SKM-1 (cell line): ENCODE results near the gene ASPHD1.
"Not testable (repeated sequence)": the region's sequence is repeated elsewhere in the genome, so short reads cannot be mapped to it uniquely, and the experiment has no call there.

Experiments used
- DNase-seq: peaks from one replicate; lab custom pipeline; 2025; ENCODE audit not compliant: unreplicated experiment; lab: John Stamatoyannopoulos, UW

The ASPHD1 gene

DNA sequence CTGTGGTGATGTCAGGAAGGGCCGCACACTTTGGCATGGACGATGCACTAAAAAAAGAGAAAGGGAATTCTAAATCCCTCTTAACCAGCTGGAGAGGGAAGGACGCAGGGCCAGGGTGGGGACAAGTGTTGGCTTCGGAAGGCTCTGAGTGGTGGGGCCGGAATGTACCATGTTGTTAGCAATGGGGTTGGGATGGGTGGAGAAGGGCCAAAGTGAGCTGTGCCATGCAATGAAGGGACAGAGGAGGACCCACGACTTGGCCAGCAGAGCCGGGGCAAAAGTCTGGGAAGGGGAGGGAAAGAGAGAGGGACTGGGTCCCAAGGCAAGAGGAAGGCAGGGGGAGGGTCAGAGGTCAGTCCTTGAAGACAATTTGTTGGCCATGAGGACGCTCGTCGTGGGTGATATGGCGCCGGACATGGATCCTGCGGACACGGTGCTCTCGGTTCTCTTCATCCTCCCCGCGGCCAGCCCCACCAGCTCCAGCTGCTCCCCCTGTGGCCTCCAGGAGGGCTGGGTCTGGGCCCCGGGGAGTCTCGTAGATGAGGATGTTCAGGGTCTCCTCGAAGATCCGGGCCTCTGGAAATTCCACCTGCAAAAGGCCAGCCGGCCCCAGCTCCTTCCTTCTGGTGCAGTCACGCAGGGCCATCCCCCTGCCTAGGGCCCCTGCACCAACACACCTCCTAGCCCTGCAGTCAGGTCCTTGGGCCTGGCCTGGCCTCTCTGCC, 6.4 kb downstream of the ASPHD1 start:
- no peak for DNase-seq

DNA sequence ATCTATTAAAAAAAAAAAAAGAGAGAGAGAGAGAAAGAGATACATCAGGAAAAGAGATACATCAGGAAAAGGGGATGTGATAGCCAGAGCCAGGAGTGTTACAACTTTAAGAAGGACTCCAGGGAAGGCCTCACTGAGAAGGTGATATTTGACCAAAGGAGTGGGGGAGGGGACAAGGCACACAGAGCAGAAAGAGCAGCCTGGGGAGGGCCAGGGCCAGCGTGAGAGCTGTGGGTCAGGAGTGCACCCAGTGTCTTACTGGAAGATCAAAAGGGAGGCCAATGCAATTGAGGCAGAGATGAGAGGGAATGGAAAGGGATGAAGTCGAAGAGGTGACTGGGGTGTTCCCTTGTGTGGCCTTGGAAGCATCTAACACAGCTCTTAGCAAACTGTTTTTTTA, 7.7 kb downstream of the ASPHD1 start:
- DNase-seq = no peak

DNA sequence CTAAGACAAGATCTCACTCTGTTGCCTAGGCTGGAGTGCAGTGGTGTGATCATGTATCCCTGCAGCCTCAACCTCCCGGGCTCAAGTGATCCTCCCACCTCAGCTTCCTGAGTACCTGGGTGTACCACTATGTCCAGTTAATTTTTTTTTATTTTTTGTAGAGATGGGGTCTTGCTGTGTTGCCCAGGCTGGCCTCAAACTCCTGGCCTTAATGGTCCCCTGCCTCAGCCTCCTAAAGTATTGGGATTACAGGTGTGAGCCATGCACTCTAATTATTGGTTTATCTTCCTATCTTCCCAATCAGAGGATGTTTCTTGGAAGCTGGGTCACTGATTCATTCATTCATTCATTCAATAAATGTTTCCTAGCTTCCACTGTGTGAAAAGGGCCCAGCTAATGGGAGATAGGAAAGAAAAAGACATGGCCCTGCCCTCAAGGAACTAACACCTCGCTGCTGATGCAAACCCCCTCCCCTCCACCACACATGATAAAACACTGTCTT, 8.5 kb downstream of the ASPHD1 start:
- no peak for DNase-seq

DNA sequence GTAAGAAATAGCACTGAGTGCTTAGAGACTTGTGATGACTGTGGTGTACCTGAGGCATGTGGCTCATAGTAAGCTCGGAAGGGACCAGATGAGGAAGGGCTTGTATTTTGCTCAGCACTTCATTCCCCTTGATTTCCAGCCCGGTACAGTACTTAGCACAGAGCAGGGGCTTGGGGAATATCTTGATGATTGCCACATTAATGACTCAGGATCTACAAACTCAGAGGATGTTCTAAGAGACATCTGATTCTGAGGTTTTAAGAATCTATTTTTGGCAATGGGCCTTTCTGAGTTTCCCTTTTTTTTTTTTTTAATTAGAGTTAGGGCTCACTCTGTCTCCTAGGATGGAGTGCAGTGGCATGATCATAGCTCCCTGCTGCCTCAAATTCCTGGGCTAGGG, 9.1 kb downstream of the ASPHD1 start:
- no peak for DNase-seq

DNA sequence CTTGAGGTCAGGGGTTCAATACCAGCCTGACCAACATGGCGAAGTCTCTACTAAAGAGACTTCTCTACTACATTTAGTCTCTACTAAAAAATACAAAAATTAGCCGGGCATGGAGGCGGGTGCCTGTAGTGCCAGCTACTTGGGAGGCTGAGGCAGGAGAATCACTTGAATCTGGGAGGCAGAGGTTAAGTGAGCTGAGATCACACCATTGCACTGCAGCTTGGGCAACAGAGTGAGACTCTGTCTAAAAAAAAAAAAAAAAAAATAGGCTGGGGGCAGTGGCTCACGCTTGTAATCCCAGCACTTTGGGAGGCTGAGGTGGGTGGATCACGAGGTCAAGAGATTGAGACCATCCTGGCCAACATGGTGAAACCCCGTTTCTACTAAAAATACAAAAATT, 9.6 kb downstream of the ASPHD1 start:
- DNase-seq = not testable (repeated sequence)

DNA sequence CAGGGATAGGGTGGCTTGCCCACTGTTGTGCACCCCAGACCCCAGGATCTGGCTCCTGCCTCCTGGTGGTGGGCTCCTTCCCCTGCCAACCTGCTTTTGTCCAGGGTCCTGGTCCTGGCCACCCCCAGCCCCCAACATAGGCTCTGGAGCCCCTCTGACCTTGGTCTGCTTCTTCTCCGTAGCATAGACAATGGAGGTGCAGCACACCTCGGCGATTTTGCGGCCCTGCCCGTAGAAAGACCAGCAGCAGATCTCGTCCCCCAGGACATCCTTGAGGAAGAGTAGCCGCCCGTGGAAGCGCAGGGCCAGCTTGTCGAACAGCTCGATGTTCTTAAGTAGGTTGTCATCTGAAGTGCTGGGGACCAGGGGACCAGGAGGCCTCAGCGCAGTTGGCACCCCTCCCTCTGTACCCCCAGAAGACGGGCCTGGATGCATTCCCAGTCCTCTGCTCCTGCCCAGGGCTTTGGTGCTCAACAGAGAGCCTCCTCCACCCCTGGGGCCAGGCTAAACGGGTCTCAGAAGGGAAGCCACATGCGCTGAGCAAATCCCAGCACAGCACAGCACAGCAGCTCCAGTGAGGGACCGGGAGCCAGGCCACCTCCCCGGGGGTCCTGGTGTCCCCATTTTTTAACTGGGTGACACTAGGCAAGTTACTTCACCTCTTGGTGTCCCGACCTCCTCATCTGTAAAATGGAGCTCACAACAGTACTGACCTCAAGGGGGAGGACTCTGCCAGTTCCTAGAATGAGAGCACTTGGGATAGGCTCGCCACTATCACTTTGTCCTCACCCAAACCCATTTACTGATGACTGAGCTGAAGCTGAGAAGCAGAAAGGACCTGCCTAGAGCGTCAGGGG, 10.8 kb downstream of the ASPHD1 start:
- DNase-seq = no peak

DNA sequence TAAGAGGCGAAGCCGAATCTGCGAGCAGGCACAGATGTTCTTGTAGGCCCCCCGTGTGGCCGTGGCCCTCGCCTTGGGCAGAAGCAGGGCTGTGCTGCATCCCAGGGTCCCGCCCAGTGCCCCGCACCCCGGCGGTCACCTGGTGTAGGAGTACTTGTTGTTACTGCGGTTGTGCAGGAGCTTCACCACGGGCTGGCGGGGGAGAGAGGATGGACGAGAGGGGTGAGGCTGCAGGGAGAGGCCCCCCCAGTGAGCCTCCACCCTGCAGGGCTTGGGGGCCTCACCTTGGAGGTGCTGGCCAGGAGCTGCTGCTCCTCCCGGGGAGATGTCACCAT, 11.4 kb downstream of the ASPHD1 start:
- no peak for DNase-seq

DNA sequence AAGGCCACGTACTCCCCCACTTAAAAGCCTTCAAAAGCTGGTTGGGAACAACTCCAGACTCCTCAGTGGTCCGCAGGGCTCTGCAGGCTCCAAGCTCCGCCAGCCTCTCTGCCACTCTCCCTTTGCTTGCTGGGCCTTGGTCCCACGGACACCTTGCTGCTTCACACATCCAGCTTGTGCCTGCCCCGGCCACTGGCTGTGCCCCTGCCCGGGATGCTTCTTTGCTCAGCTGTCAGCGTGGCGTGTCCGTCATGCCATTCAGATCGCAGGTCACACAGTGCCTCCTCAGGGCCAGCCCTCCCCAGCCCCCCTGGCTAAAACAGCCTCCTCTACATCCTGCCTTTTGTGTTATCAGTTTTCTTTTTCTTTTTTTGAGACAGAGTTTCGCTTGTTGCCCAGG, 11.8 kb downstream of the ASPHD1 start:
- no peak for DNase-seq

DNA sequence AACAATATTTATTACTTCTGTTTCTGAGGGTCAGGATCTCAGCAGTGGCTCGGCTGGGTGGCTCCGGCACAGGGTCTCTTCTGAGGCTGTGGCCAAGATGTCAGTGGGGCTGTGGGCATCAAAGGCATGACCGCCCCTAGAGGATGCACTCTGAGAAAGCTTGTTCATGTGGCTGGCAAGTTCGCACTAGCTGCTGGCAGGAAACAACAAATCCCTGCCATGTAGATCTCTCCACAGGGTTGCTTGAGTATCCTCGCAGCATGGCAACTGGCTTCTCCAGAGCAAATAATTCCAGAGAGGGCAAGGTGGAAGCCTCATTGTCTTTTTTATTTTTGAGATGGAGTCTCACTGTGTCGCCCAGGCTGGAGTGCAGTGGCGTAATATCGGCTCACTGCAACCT, 13.2 kb downstream of the ASPHD1 start:
- DNase-seq = no peak

DNA sequence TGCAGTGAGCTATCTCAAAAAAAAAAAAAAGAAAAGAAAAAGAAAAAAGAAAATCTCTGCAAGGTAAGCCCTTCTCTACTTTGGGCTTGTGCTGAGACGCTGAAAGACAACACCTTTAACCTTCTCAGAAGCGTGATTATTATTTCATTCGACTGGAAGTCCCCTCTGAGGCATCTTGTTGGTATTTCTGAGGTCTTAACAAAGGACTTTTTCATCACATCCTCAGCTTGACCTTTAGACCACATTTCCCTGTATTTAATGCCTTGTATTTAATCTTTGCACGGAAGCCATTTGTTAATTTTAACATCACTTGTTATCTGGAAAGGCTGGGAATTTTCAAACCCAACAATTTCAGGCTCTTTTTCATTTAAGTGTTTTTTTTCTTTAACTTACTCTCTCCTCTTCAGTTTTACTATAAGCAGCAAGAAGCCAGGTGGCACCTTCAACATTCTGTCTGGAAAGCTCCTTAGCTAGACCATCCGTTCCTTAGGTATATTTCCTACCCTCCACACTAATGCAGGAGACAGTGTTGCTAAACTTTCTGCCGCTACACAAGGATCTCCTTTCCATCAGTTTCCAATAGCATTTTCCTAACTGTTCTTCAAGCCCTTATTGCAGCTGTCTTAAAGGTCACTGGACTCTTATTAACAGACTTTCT, 15.4 kb downstream of the ASPHD1 start:
- DNase-seq = no peak

DNA sequence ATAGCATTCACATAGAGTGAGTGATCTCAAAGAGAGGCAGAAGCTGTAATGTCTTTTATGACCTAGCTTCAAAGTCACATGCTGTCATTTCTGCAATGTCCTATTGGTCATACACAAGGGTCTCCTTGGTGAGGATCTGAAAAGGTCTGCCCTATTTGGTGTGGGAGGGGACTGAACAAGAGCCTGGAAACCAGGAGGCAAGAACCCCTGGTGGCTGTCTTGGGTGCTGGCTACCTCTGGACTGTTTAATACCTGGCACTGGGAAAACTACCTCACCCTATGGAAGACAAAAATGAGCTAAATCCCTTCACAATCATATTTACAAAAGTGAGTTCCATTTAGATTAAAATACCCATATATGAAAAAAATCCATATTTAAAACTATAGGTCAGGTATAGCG, 16.7 kb downstream of the ASPHD1 start:
- no peak for DNase-seq

DNA sequence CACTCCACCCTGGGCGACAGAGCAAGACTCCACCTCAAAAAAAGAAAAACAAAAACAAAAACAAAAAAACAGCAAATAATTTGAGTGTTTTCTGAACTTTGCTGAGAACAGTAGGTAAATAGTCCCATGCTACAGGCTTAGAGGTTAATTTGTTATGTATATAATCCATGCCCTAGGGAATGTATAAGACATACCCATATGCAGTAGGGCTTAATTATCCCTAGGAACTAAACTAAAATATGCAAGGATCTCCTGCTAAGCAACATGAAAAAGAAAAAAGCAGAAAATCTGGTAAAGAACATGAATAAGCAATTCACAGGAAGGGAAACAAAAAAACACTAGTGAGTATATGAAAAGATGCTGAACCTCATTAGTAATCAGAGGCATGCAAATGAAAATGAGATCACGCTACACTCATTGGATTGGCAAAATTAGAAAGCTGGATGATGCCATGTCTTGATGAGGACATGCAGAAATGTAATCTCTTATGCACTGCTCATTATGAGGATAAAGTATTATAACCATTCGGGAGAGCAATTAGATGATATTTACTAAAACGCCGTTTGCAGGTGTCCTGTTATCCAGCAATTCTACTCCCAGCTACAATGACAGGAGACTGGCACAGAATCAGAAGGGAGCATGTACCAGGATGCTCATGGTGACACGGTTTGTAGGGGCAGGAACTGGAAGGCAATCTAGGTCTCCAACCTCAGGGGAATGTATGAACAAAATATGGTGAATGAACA, 20.2 kb downstream of the ASPHD1 start:
- no peak for DNase-seq

DNA sequence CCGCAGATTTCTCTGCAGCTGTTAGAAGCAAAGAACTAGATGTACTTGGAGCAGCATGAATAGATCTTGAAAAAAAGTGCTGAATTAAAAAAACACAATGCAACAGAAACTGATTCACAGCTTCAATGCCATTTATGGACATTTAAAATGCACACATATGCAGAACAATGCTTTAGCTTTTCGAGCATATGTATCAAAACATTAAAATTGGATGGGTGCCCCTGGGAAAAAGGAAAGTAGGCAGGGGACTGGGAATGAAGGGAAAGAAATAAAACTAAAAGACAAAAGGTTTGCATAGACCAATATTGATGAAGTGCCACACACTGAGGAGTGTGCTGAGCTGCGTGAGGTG, 20.7 kb downstream of the ASPHD1 start:
- DNase-seq = no peak

DNA sequence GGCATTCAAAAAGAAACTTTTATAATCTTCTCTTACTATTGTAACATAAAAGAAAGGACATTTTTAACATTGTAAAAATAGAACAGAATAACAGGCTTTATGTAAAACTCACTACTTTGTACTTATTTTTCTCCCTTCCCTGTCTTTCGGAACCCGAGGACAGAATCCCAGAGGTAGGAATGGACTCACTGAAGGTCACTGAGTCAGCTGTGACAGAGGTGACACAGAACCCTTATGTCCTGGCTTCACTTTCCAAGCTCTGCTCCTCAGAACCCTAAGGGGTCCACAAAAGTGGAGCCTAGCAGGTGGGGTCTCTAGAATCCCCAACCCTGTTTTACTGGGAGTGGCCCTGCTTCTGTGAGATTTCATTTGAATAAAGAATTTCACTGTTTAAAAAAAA, 22.0 kb downstream of the ASPHD1 start:
- DNase-seq = no peak

DNA sequence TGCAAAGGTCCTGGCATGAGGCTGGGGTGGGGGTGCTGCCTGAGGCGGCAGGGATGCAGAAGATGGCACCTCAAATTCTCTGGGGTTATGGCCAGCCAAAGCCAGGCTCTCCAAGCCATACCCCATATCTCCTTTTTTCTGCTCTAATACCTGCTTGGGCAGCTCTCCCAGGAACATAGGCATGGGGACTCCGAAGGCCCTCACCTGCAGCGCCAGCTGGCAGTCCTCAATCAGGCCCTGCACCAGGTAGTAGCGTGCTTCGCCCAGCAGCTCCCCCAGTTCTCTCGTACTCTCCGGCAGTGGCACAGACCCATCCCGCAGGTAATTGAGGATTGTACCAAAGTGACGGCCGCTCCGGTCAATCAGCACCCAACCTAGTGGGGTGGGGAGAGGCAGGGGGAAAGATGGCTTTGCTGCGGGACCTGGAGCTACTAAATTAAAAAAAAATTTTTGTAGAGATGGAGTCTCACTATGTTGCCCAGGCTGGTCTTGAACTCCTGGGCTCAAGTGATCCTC, 22.8 kb downstream of the ASPHD1 start:
- no peak for DNase-seq

DNA sequence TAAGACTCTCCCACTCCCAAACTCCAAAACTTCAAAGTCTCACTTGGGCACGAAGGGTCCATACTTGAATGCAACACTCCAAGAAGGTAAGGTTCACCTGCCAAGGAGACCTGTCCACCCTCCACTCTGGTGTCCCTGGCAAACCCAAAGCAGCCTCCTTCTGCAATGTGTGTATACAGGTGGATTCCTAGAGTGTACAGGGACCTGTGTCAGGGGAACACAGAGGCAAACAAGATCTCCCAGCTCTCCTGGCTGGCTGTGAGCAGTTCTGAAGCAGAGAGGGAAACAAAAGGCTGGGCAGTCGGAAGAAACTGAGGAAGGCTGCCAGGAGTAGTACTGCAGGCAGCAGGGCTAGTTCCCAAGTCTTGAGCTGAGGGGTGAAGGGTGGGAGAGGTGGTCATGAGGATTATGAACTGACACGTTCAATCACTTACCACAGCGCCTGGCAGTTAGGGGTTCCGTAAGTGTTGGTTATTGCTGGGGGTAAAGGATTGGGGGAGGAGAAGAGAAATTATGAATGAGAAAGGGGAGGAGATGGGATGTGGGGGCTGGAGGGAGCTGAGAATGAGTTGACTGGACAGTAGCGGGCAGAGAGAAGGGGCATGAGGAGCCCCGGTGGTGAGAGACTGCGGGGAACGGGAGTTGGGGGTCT, 24.9 kb downstream of the ASPHD1 start:
- no peak for DNase-seq

DNA sequence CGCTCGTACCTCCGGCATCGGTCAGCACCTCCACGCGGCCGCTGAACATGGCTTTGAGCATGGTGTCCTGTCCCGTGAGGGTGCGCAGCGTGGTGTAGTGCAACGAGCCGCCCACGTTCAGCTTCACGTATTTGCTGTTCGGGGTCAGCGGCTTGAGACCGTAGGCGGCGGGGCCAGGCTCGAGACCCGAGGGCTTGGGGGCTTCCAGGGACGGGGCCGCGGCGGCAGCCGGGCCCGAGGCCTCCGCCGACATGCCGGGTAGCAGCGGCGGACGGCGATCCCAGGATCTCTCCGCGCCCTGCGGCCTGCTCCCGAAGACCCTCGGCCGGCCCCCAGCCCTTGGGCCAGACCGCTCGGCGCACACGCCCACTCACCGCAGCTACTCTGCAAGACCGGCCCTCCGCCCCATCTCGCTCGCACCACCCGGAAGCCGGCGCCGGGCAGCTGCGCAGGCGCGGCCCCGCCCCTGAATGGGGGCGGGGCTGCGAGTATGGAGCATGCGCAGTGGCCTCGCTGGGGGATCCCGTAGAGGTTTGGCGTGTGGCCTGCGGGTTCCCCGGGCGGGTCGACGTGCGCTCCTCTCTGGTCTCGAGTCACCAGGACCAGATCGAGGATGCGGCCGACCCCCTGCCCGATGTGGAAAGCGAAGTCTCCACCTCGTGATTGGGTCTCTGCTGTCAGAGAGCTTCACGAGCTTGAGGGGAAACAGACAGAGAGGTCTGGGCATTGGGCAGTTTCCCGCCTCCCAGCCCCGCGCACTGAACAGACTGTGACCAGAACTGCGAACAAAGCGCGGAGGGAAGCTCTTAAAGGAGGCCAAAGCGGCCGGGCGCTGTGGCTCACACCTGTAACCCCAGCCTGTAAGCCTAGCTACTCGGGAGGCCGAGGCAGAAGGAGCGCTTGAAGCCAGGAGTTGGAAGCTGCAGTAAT, 25.8 kb downstream of the ASPHD1 start, which contains the start of gene KCTD13:
Gene KCTD13, minus strand, starts transcription at position 446 of the 930 bp plus-strand sequence. Its CDS starts 193 bp downstream, at position 253.
- DNase-seq = peak; percentile 78

DNA sequence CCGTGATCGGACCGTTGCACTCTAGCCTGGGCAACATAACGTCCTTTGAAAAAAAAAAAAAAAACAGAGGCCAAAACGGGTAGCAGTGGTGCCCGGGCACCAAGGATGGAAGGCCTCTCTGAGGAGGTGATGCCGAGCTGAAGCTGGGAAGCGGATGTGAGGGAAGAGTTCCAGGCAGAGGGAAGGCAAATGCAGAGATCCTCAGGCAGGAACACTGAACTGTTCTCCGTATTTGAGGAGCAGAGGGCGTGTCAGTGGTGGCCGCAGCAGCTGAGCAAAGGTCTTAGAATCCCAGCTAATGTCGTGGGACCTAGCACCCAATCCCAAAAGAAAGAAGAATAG, 26.4 kb downstream of the ASPHD1 start:
- no peak for DNase-seq

DNA sequence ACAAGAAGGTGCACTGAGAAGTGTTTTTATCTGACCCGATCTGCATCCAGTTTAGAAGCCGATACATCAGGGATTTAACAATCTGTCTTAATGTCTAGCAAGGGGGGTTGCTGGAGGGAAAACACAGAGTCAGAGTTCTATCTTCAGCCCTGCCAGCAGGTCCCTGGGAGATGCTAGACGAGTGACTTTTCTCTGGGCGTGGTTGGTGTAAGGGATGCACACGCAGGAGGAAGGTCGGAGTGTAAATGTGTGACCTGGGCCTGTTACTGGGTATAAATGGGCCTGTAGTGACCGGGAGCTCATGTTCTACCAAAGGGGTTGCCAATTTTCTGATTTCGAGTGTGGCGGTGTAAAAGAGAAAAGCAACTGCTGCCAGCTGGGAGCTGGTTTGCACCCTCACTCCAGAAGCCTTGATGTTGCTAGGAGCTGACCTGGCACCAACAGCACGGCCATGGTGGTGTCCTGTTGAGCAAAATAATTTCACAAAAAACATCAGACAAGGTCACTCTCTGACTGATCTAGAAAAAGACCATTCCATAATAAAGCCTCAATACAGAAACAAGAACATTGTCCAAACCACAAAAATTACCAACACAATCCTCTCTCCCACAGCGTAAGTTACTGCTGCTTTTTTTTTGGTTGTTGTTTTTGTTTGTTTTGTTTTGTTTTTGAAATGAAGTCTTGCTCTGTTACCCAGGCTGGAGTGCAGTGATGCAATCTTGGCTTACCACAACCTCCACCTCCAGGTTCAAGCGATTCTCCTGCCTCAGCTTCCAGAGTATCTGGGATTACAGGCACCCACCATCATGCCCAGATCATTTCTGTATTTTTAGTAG, 27.0 kb downstream of the ASPHD1 start:
- DNase-seq = no peak
